Ovary (tissue), 3 donors: ENCODE results near the gene OTC.
A peak's percentile ranks its signal among the peaks of the same experiment; 100 is the strongest.

Source experiments
- CTCF ChIP-seq, 3 donors: fragments of 450-650 bp in 2 of 3; fragments of 200-600 bp in 1 of 3; IDR thresholded peaks; one replicate each; pipeline versions ENCODE4 v1.5.1 to v1.8.0; 2016 to 2022; ENCODE audit warnings: antibody characterized with exemption in 3 of 3, mild to moderate bottlenecking in 1 of 3
- EP300 ChIP-seq: sonication (generic); formaldehyde crosslinking; IDR thresholded peaks from one replicate; pipeline ENCODE4 v1.6.1; 2017; ENCODE audit warnings: antibody characterized with exemption
- donor health status: DM: no; HTN: no; CAD: no.

GRCh38 chrX:38327007-38327774 lies 25.2 kb upstream of the OTC start, which contains the start of gene RPGR:
- TF ChIP-seq CTCF (IDR thresholded peaks at IDR 0.05) (peak; percentile 68 to 79 (median 74)), EP300 (no peak)
